Upper lobe of left lung (tissue), 6 donors: Measurements from ENCODE around the gene EPHA4. TPM values are rescaled to one million over a fixed set of nuclear protein-coding genes. Genes with fewer than 3 reads are reported as not detected.

Experiments
- ATAC-seq, 2 donors: fragments of 200-7000 bp; cut with Tn5 transposase; one replicate each; pipeline ENCODE4 v1.9.1; 2022; ENCODE audit warnings: mild to moderate bottlenecking in 2 of 2, moderate library complexity in 2 of 2; ENCODE audit not compliant: low FRiP score in 2 of 2
- DNase-seq, 2 donors: peaks; one replicate each; pipeline ENCODE4 v3.0.0-alpha.2; 2019 to 2020
- H3K27ac ChIP-seq, 4 donors: fragments of 200-600 bp; sonication (generic); one replicate each; pipeline ENCODE4 v1.5.1; 2016 to 2019
- H3K27me3 ChIP-seq, 4 donors: fragments of 200-600 bp; sonication (generic); one replicate each; pipeline ENCODE4 v1.5.1; 2017 to 2019
- H3K36me3 ChIP-seq, 4 donors: fragments of 200-600 bp; sonication (generic); one replicate each; pipeline ENCODE4 v1.5.1; 2016 to 2019
- H3K4me1 ChIP-seq, 4 donors: fragments of 200-600 bp; sonication (generic); one replicate each; pipeline ENCODE4 v1.5.1; 2018 to 2019
- H3K4me3 ChIP-seq, 4 donors: fragments of 200-600 bp; sonication (generic); one replicate each; pipeline ENCODE4 v1.5.1; 2017 to 2019; ENCODE audit warnings: mild to moderate bottlenecking in 2 of 4, moderate library complexity in 1 of 4
- H3K9me3 ChIP-seq, 4 donors: fragments of 200-600 bp; sonication (generic); one replicate each; pipeline ENCODE4 v1.5.1; 2018 to 2019
- EP300 ChIP-seq, 4 donors: sonication (generic); formaldehyde crosslinking; IDR thresholded peaks; one replicate each; pipeline ENCODE4 v1.5.1; 2017; ENCODE audit warnings: antibody characterized with exemption in 4 of 4, control low read depth in 2 of 4
- POLR2A ChIP-seq, 4 donors: fragments of 450-650 bp; IDR thresholded peaks; one replicate each; pipeline ENCODE4 v1.5.1; 2016 to 2017; ENCODE audit warnings: antibody characterized with exemption in 4 of 4, mild to moderate bottlenecking in 2 of 4
- POLR2AphosphoS5 ChIP-seq, 2 donors: sonication (generic); formaldehyde crosslinking; IDR thresholded peaks; one replicate each; pipeline ENCODE4 v1.5.1; 2017; ENCODE audit warnings: antibody characterized with exemption in 2 of 2
- WGBS, 2 donors: methylation state at CpG; one replicate each; pipeline ENCODE4 v1.1.5; 2017 to 2018; 5-methylcytosine and 5-hydroxymethylcytosine counted together
- total RNA-seq, 6 donors: library from RNA; depleted of rRNA in 4 of 6; stranded (reverse); fragments of >200 nt in 4 of 6; gene quantifications; one replicate each; pipeline versions ENCODE4 v1.1.0 to v1.2.1, GENCODE V29; 2016 to 2021
- TF ChIP-seq, protein P1 (sequence below), 6 experiments: fragments of 450-650 bp in 4 of 6; fragments of 200-600 bp in 2 of 6; sonication (generic) in 2 of 6; IDR thresholded peaks; one replicate each; pipeline ENCODE4 v1.5.1; 2016 to 2019; ENCODE audit warnings: antibody characterized with exemption in 6 of 6
- donor health status: DM: no; HTN: no; CAD: no; lungs with moderate emphysema.
- donor health status: DM: no; HTN: yes; CAD: no; lungs with severe emphysema.

Gene EPHA4
- total RNA-seq, 6 donors from 2014 or later = 9.5 to 33.5 (median 22.3) TPM

DNA sequence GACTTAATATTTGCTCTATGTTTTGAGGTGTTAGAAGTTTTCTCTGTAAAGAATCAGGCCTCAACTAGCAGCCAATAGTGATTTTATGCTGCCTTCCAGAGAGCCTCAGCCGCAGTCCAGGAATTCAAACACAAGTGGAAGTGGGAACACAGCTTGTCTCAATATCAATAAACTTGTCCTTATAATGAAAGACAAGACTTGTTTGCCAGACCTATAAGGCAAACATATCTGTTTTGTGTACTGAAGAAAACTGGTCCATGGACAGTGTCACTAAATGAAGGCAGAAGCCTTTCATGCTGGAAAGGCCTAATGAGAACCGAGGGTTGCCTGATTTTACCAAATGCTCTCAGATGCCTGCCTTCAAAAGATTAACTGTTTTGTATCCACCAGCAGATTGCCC, 182.2 kb downstream of the EPHA4 start:
- DNase-seq = no peak
- WGBS, 2 donors = 92 to 94% methylated on average over 2 of the region's 2 CpGs
- ATAC-seq = no peak
- no peaks in the 10 kb centered on the region for H3K9me3 ChIP-seq
- no peaks in the 10 kb centered on the region for H3K27me3 ChIP-seq
- no peaks in the 10 kb centered on the region for H3K4me1 ChIP-seq
- H3K4me3 ChIP-seq = no peak overlapping the region
- TF ChIP-seq POLR2AphosphoS5 (IDR thresholded peaks at IDR 0.05) (no peak), EP300 (IDR thresholded peaks at IDR 0.05) (no peak), POLR2A (IDR thresholded peaks at IDR 0.05) (no peak)
- TF ChIP-seq, protein P1, sequence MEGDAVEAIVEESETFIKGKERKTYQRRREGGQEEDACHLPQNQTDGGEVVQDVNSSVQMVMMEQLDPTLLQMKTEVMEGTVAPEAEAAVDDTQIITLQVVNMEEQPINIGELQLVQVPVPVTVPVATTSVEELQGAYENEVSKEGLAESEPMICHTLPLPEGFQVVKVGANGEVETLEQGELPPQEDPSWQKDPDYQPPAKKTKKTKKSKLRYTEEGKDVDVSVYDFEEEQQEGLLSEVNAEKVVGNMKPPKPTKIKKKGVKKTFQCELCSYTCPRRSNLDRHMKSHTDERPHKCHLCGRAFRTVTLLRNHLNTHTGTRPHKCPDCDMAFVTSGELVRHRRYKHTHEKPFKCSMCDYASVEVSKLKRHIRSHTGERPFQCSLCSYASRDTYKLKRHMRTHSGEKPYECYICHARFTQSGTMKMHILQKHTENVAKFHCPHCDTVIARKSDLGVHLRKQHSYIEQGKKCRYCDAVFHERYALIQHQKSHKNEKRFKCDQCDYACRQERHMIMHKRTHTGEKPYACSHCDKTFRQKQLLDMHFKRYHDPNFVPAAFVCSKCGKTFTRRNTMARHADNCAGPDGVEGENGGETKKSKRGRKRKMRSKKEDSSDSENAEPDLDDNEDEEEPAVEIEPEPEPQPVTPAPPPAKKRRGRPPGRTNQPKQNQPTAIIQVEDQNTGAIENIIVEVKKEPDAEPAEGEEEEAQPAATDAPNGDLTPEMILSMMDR (IDR thresholded peaks at IDR 0.05) = no peak
- H3K27ac ChIP-seq = no peak overlapping the region
- H3K36me3 ChIP-seq = no peaks in the 10 kb centered on the region

DNA sequence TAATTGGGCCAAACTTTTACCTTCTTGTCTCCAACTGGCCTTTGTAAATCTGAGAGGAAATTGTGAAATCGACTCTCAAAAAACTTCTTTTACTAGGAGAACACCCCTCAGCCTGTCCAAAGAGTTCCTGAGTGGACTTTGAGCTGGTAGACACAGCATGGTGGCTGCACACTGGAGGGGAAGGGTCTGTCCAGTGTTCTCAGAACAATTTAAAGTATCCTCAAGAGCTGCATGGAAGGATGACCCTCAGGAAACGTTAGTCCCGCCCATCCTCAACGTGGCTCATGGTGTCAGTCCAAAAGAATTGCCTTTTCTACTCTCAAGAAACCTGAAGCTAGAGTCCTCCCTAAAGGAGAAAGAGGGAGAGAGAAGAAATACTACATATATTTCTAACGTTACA, 182.7 kb downstream of the EPHA4 start:
- no peak for DNase-seq
- Histone ChIP-seq H3K4me1 (no peaks in the 10 kb centered on the region), H3K9me3 (no peaks in the 10 kb centered on the region), H3K36me3 (no peaks in the 10 kb centered on the region), H3K27ac (no peak overlapping the region), H3K27me3 (no peaks in the 10 kb centered on the region), H3K4me3 (no peak overlapping the region)
- no peak for ATAC-seq
- WGBS, 2 donors = 67 to 70% methylated on average over 5 of the region's 5 CpGs
- TF ChIP-seq, protein P1 (IDR thresholded peaks at IDR 0.05) = no peak
- TF ChIP-seq POLR2A (IDR thresholded peaks at IDR 0.05) (no peak), EP300 (IDR thresholded peaks at IDR 0.05) (no peak), POLR2AphosphoS5 (IDR thresholded peaks at IDR 0.05) (no peak)

DNA sequence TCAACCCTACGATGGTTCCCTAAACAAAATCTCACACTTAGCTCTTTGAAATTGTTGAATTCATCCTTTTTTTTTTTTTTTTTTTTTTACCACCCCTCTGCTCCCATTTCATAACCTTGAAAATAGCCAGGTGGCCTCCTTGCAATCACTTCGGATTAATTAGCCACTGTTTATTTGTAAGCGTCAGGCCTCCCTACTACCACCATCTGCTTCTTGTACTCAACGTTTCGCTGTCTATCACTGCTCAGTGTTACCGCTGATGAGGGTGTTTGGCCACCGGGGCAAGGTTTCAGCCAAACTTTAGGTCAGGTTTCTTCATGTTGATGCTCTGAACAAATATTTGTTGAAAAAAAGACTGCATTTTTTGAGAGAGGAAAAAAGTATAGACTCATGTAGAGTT, 183.2 kb downstream of the EPHA4 start:
- DNase-seq (no peak), ATAC-seq (no peak)
- no peak overlapping the region for H3K27ac ChIP-seq
- H3K36me3 ChIP-seq = no peaks in the 10 kb centered on the region
- no peak overlapping the region for H3K4me3 ChIP-seq
- H3K9me3 ChIP-seq = no peaks in the 10 kb centered on the region
- no peaks in the 10 kb centered on the region for H3K4me1 ChIP-seq
- 86 to 89% methylated on average over 7 of the region's 7 CpGs for WGBS, 2 donors
- TF ChIP-seq POLR2AphosphoS5 (IDR thresholded peaks at IDR 0.05) (no peak), POLR2A (IDR thresholded peaks at IDR 0.05) (no peak)
- H3K27me3 ChIP-seq = no peaks in the 10 kb centered on the region

DNA sequence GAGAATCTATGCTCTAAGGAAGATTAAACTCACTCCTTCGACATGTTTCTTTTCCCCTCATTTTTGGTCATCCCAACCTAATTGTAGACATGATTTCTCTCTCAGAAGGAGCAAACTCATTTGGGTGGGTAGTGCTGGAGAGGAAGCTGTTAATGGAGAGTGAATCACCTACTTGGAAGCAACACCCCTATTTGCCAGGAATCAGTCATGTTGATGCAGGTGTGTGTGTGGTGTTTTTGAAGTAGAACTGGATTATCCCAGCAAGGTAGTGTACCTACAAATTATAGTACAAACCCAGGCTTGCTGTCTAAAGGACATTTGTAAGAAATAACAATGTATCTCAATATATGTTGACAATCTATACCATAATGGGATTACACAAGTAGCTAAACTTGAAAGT, 186.4 kb downstream of the EPHA4 start:
- ATAC-seq (no peak), DNase-seq (no peak)
- no peak overlapping the region for H3K4me3 ChIP-seq
- H3K27ac ChIP-seq = no peak overlapping the region
- H3K27me3 ChIP-seq = no peaks in the 10 kb centered on the region
- WGBS, 2 donors = 93 to 95% methylated on average over 1 of the region's 1 CpG
- H3K4me1 ChIP-seq = no peaks in the 10 kb centered on the region
- TF ChIP-seq, protein P1 (IDR thresholded peaks at IDR 0.05) = no peak
- TF ChIP-seq EP300 (IDR thresholded peaks at IDR 0.05) (no peak), POLR2A (IDR thresholded peaks at IDR 0.05) (no peak), POLR2AphosphoS5 (IDR thresholded peaks at IDR 0.05) (no peak)
- no peaks in the 10 kb centered on the region for H3K36me3 ChIP-seq
- no peaks in the 10 kb centered on the region for H3K9me3 ChIP-seq

DNA sequence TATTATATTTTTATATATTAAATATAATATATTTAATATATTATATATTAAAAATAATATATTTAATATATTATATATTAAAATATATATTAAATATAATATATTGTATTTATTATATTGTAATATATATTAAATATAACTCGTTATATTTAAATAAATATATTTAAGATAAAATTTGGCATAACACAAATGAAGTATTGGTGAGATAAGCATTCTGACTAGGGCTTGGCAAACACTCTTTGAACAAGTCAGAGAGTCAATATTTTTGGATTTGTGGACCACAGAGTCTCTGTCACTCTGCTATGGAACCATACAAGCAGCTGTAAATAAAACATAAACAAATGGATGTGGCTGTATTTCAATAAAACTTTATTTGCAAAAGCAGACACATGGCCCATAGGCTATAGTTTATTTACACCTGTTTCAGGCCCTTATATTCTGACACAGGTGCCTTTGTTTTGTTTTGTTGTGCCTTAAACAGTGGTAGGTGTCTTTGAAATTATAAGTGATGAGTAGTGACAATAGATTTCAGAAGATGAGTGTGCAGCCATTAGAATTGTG, 190.1 kb downstream of the EPHA4 start:
- ATAC-seq (no peak), DNase-seq (no peak)
- Histone ChIP-seq H3K4me3 (no peak overlapping the region), H3K36me3 (no peaks in the 10 kb centered on the region), H3K9me3 (no peaks in the 10 kb centered on the region), H3K27ac (no peak overlapping the region), H3K4me1 (no peaks in the 10 kb centered on the region), H3K27me3 (no peaks in the 10 kb centered on the region)
- 87 to 90% methylated on average over 1 of the region's 1 CpG for WGBS, 2 donors
- TF ChIP-seq, protein P1 (IDR thresholded peaks at IDR 0.05) = no peak
- TF ChIP-seq POLR2AphosphoS5 (IDR thresholded peaks at IDR 0.05) = no peak
- no peak for TF ChIP-seq EP300 (IDR thresholded peaks at IDR 0.05)
- TF ChIP-seq POLR2A (IDR thresholded peaks at IDR 0.05) = no peak
